T47D (cell line): ENCODE results near the gene FLYWCH2.
"Not testable (repeated sequence)": the region's sequence is repeated elsewhere in the genome, so short reads cannot be mapped to it uniquely, and the experiment has no call there.

Experiments
- DNase-seq, 2 experiments: peaks; one replicate each; pipeline versions ENCODE4 v3.0.0 to v3.0.0-alpha.2; 2011 to 2012; ENCODE audit warnings: low read depth in 1 of 2, low spot score in 1 of 2
- JUND ChIP-seq: IDR thresholded peaks from 2 replicates; pipeline ENCODE4 v1.6.1; 2012; ENCODE audit warnings: low read depth
- in situ Hi-C: cut with HindIII; loops from 2 replicates; pipeline ENCODE4 v1.10.0; 2016; ENCODE audit warnings: low sequenced_read_pairs, low pct_unique_long_range_greater_than_20kb

FLYWCH2 gene

DNA sequence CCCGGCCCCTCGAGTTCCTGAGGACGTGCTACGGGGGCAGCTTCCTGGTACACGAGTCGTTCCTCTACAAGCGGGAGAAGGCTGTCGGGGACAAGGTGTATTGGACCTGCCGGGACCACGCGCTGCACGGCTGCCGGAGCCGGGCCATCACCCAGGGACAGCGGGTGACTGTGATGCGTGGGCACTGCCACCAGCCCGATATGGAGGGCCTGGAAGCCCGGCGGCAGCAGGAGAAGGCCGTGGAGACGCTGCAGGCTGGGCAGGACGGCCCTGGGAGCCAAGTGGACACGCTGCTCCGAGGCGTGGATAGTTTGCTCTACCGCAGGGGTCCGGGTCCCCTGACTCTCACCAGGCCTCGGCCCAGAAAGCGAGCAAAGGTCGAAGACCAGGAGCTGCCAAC, 50.1 kb downstream of the FLYWCH2 start:
- no peak for DNase-seq

GRCh38 chr16:2933701-2934100, 50.7 kb downstream of the FLYWCH2 start:
- TF ChIP-seq JUND: no peak
- in situ Hi-C loops: no loop called here
- no peak for DNase-seq

More for the DNA sequence above, 50.1 kb downstream of the FLYWCH2 start:
- in situ Hi-C loops: no loop called here
- TF ChIP-seq JUND: no peak

DNA sequence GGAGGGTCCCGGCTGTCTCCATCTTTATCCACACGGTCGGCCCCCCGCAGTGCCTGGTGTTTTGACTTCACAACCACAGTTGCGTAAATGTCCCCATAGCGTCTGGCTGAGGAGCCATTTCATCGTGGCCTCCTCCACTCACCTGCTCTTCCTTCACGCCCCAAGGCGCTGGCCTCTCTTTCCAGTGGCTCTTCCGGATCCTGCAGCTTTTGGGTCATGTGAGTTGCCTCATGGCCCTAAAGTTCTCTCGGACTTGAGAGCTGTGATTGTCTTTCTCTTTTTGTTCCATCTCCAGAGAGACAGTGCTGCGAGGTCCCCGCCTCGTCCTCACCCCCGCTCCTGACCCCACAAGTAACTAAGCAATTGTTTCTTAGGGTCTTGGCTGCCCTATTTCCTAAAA, 51.4 kb downstream of the FLYWCH2 start:
- in situ Hi-C loops: no loop called here
- no peak for DNase-seq
- TF ChIP-seq JUND: no peak

GRCh38 chr16:2936436-2937011, 53.5 kb downstream of the FLYWCH2 start:
- no peak for DNase-seq
- in situ Hi-C loops: no loop called here
- no peak for TF ChIP-seq JUND

GRCh38 chr16:2937170-2937569, 54.2 kb downstream of the FLYWCH2 start:
- no peak for DNase-seq
- no peak for TF ChIP-seq JUND
- in situ Hi-C loops: no loop called here

DNA sequence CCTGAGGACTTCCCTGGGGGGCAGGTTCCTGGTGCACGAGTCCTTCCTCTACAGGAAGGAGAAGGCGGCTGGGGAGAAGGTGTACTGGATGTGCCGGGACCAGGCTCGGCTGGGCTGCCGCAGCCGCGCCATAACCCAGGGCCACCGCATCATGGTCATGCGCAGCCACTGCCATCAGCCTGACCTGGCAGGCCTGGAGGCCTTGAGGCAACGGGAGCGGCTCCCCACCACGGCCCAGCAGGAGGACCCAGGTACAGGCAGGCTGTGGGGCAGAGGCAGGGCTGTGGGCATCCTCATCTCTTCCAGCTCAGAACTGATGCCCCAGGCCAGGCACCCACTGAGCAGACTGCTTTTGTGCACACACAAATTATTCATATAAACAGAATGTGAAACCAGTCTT, 55.2 kb downstream of the FLYWCH2 start:
- no peak for DNase-seq
- in situ Hi-C loops: no loop called here
- TF ChIP-seq JUND: no peak

- TF ChIP-seq JUND: no peak
- in situ Hi-C loops: no loop called here
Observed at GRCh38 chr16:2939968-2940367, 57.0 kb downstream of the FLYWCH2 start.

DNA sequence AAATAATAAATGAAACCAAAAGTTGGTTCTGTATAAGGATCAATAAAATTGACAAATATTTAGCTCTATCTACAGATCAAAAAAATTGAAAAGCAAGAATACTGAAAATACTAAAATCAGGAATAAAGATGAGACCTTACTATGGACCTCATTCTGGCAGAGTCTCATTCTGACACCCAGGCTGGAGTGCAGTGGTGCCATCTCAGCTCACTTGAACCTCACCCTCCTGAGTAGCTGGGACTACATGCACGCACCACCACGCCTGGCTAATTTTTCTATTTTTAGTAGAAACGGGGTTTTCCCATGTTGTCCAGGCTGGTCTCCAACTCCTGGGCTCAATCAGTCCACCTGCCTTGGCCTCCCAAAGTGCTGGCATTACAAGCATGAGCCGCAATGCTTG, 59.0 kb downstream of the FLYWCH2 start:
- no peak for TF ChIP-seq JUND
- no peak for DNase-seq
- in situ Hi-C loops: no loop called here

More at GRCh38 chr16:2939968-2940367, 57.0 kb downstream of the FLYWCH2 start:
- no peak for DNase-seq

DNA sequence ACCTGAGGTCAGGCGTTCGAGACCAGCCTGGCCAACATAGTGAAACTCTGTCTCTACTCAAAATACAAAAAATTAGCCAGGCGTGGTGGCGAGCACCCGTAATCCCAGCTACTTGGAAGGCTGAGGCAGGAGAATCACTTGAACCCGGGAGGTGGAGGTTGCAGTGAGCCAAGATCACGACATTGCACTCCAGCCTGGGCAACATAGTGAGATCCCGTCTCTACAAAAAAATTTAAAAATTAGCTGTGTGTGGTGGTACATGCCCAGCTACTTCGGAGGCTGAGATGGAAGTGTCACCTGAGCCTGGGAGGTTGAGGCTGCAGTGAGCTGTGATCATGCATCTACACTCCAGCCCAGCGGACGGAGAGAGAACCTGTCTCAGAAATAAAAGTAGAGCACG, 60.7 kb downstream of the FLYWCH2 start:
- DNase-seq, in situ Hi-C loops: not testable (repeated sequence)

DNA sequence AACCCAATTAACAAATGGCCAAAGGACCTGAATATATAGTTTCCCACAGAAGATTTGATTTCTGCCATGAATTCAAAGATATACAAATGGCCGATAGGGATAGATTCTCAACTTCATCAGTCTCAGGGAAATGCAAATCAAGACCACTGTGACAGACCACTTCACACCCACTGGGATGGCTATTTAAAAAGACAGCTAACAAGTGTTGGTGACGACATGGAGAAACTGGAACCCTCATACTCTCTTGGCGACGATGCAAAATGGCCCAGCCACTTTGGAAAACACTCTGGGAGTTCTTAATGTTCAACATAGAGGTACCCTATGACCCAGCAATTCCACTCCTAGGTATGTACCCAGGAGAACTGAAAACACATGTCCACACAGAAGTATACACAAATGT, 63.6 kb downstream of the FLYWCH2 start:
- in situ Hi-C loops: no loop called here
- no peak for DNase-seq
- no peak for TF ChIP-seq JUND
